Stimulated activated CD4-positive, alpha-beta T cell treated with anti-CD3 and anti-CD28 coated beads, TNF-alpha, amount 100 ng/mL, for 1 hour (primary cell): ENCODE results near the gene FAT2.
"Not testable (repeated sequence)": the region's sequence is repeated elsewhere in the genome, so short reads cannot be mapped to it uniquely, and the experiment has no call there.

Source experiments
- DNase-seq, 3 donors: peaks; one replicate each; pipeline ENCODE4 v3.0.0-alpha.2; 2020; ENCODE audit warnings: low read depth in 3 of 3, low spot score in 1 of 3

The FAT2 gene

DNA sequence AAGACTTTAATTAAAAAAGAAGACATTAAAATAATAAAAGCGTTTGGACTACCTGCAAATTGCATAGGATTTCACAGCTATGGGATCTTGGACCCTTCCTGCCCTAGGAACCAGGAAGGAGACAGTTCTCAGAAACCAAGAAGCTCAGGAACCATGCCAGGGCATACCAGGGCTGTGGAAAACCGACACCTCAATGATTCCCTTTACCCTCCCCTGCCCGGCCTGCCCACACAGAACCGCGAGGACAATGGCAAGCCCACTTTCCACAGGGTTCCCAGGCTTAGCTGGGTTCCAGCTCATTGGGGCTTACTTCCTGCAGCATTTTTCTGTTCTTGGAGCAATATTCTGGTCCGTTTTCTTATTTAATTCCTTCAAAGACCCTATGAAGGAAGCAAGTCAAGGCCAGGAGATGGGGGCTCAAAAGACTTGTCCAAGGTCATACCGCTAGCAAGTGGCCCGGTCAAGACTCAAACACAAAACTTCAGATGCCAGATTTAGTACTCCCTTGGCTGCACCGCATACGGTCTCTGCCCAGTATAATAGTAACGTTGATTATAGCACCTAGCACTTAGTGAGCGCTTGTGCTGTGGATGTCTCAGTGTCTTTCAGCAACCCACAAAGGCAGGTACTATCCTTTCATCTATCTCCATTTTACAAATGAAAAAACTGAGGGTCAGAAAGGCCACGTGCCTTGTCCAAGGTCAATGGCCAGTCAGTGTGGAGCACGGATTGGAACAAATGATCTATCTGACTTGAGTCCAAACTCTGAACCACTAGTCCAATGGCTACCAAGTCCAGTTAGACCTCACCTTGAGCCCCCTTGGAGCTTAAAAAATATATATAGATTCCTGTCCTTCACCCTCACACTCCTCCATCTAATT, 6.8 kb downstream of the FAT2 start:
- DNase-seq, result no peak

DNA sequence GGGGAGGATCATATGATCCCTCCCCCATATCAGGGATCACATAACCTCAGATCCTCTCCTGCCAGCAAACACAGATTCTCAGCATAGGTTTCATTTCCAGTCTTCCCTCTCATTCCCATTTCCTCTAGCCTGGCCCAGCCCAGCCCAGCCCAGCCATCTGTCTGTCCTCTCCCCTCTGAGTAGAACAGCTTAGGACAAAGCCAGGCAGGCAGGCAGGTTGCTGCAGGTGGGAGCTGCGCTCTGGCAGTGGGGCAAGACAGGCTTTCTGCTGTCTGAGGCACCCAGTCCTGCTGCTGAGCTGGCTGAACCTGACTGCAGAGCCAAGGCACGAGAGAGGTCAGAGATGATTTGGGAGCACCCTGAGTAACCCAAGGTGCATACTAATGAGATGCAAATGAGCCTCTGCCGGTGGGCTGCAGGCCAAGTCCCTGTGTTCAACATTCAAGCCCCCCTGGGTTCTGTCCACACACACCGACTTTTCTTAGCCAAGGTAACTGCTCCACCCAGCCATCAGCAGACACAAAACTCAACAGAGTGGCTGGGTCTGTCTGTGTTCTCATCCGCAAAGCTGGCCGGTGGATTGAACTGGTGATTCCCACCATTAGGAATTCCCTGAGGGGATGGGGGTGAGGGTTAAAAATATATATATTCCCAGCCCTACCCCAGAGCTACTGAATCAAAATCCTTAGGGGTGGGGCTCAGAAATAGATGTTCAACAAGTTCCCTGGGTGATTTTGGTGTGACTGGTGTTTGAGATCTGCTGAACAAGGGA, 9.1 kb downstream of the FAT2 start:
- DNase-seq, result no peak

DNA sequence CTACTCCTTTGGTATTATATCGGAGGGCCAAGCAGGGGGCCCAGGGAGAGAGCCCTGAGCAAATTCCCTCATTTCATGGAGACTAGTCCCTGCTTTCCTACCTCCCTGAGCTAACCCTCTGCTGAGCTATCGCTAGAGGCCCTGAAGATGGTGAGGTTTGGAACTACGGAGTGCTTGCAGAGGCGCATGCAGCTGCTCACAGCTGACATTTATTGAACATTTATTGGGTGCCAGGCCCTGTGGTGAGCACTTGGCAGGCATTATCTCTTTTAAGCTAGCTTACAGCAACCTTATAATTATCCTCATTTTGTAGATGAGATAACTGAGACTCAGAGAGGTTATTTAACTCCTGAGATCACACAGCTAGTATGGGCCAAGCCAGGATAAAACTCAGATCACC, 9.8 kb downstream of the FAT2 start:
- no peak for DNase-seq

DNA sequence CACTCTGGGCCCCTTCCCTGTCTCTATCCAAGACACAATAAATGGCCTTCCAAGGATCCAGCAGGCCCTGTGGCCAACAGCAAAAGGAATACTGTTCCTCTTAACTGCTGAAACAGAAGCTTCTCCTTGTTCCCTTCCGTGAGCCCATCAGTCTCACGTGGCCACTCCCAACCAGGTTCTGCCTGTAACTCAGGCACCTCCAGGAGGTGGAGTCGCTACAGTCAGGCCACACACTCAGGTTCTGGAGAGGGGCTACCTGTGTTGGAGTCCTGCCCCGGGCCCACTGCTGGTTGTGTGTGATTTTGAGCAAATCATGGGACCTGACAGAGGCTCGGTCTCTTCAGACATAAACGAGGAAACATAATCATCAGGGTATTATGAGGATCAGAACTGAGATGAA, 10.3 kb downstream of the FAT2 start:
- DNase-seq, result no peak

DNA sequence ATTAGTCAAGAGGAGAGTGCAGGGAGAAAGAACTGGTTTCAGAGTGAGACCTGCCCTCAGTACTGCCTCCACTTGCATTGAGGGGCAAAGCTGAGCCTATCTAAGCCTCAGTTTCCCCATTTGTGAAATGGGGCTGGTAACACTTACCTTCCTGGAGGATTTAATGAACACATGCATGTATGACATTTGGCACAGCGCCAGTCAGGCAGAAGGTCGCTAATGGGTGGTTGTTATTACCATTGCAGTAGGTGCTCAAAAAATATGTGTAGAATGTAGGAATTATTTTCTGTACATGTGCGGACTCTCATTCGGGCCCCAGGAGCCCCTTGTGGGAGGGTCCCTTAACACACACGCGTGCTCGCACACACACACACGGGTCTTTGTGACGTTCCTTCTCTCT, 10.9 kb downstream of the FAT2 start:
- no peak for DNase-seq

DNA sequence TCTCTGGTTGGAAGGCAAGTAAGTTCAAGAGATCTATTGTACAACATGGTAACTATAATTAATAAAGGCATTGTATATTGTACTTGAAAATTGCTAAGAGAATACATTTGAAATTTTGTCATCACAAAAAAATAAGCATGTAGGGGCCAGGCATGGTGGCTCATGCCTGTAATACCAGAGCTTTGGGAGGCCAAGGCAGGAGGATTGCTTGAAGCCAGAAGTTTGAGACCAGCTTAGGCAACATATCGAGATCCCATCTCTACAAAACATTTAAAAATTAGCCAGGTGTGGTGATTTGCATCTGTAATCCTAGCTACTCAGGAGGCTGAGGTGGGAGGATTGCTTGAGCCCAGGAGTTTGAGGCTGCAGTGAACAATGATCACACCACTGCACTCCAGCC, 12.0 kb downstream of the FAT2 start:
- DNase-seq, result not testable (repeated sequence)

DNA sequence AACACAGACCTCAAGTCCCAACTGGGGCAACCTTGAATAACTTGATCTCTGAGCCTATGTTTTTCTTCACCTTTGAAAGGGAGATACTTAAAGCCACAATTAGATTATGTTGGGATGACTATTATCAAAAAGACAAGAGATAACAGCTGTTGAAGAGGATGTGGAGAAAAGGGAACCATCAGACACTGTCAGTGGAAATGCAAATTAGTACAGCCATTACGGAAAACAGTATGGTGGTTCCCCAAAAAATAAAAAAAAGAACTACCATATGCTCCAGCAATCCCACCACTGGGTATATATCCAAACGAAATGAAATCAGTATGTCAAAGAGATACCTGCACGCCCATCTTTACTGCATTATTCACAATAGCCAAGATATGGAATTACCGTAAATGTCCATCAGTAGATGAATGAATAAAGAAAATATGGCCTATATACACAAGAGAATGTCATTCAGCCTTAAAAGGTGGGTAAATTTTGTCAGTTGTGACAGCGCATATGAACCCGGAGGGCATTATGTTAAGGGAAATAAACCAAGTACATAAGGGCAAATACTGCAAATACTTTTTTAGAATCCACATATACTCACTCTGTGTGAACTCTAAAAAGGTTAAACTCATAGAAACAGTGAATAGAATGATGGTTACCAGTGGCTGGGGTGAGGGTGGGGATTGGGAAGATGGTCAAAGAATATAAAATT, 12.7 kb downstream of the FAT2 start:
- no peak for DNase-seq

DNA sequence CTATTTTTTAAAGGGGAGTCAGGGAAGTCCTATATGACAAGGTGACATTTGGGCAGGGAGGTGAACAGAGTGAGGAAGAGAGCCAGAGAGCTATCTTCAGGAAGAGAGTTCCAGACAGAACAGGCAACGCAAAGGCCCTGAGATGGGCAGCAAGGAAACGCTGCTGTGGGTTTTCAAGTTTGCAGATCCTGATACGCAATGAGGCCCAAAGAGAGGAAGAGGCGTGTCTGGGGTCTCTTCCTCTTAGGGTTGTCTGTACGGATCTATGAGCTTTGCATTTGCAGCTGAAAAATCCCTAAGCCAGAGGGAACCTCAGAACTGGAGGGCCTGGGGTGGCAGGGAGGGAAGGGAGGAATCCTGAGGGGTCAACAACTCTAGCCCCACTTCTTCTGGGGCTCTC, 13.6 kb downstream of the FAT2 start:
- no peak for DNase-seq

DNA sequence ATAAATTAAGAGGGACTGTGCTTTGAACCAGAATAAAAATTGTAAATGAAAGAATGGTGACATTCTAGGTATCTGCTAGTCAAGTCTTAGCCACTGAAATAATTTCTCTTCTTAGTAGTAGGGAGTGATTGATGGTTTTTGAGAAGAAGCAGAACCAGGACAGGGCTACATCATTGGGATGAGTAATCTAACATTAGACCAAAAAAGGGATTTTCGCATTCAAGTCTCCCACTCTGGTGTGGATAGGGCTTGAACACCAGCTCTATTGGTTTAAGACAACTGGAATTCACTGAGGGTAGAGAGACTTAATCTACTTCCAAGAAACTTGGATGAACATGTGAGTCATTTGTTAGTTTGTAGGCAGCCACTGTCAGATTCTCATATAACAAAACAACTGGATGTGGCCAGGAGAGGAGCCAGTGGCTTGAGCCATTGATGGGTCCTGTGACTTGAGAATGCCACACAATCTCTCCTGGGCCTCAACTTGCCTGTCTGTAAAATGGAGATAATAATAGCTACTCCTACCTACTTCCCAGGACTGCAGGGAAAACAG, 16.6 kb downstream of the FAT2 start:
- DNase-seq, result no peak

DNA sequence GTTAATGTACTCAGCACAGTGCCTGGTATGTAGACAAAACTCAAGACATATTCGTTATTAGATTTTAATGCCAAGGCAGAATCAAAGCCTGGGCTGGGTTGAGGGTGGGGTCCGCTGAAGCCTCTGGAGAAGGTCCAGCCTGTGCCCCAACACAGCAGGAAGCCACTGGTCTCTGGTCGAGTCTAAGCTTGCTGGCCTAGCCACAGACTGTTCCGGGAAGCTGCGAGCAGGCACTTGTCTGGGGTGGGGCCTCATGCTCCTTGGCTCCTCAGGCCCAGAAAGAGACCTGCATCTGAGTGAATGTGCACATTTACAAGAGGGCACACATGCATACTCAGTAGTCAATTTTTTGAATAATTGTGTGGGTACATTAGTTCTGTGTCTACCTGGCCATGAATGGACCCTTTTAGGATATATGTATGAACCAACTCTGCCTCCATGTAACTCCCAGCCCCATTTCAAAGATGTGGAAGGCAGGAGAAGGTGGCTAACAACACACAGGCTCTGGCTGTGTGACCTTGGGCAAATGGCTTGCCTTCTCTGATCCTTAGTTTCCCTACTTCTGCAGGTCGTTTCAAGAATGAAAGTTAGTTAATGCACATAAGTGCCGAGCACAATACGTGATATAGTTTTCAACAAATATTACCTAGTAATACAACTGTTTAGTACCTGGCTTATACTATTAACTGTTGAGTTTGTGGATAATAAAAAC, 18.3 kb downstream of the FAT2 start:
- DNase-seq, result no peak

DNA sequence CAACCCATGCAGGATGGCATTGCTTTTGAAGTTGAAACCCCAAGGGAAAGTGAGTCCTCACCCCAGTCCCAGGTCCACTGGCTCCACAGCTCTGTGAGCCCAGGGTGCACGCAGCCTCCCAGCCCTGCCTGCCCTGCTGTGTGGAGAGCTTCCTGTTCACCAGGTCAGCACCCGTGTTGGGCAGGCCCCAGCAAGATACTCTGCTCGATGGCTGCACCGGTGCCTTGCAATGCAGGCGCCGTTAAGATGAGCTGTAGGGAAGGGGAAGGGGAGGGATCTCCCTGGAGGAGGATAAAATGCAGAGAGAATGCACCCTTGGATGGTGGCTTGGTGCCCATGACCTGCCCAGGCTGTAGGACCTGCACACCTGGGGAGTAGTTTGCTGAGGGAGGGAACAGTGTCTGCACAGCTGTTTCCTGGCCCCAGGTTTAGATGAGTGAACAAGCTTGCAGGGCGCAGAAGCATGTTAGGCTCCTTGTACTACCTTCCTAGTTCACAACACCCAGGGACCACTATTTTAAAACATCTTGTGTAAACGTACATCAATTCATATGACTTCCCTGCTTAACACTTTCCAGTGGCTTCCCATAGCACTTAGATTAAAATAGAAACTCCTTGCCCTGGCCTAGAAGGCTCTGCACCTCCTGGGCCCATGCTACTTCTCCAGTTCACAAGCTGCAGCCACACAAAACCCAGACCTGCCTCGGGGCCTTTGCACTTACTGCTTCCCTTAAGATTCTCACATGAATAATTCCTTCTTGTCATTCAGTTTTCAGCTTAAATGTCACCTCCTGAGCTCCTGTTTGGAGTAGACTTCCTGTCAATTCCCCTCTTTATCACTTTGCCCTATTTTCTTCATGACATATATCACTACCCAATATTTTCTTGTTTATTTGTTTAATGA, 19.6 kb downstream of the FAT2 start:
- DNase-seq, result no peak

DNA sequence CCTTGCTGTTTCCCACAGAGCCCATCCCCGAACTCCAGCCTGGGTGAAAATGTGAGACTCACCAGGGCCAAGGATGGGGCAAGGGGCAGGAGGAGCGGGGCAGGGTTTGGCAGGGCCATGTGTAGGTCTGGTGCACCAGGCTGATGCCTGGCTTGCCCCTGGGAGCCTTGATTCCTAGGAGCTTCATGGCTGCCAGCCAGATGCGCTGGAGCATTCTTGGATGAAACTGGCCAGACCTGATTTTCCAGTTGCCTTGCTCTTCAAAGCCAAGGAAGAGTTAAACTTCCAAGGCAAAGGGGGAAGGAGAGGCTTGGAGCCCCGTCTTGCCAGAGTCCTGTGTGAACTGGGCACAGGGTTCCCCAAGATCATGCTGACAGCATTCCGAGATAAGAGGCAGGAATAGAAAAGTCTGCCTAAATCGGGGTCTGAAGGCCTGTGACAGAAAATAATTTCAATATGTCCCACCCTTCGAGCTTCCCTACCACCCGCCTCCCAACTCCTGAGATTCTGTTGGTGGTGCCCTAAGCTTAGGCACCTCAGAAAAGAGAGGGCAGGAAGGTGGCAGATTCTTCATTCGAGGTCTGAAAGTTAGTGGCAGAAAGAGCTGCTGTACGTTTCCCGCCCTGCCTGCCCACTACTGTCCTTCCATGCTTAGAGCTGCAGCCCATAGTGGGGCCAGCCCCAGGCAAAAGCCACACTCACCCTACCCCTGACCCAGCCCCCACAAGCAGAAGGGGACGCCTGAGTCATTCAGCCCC, 20.4 kb downstream of the FAT2 start:
- DNase-seq, result no peak

DNA sequence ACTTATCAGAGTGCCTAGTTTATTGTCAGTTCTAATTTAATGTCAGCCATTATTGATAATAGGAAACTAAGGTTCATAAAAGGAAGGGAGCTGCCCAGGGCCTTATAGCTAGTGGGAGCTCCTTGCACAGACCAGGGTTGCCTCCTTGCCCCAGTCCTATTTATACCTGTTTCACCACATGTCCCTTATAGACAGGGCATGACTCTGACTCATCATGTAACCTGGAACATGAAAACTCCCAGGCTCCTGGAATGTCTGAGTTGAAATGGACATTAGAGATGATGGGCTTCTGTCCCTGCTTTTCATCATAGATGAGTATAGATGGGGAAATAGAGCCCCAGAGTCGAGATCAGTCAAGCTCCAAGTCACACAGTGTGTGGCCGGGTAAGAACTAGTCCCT, 21.1 kb downstream of the FAT2 start:
- DNase-seq, result no peak

DNA sequence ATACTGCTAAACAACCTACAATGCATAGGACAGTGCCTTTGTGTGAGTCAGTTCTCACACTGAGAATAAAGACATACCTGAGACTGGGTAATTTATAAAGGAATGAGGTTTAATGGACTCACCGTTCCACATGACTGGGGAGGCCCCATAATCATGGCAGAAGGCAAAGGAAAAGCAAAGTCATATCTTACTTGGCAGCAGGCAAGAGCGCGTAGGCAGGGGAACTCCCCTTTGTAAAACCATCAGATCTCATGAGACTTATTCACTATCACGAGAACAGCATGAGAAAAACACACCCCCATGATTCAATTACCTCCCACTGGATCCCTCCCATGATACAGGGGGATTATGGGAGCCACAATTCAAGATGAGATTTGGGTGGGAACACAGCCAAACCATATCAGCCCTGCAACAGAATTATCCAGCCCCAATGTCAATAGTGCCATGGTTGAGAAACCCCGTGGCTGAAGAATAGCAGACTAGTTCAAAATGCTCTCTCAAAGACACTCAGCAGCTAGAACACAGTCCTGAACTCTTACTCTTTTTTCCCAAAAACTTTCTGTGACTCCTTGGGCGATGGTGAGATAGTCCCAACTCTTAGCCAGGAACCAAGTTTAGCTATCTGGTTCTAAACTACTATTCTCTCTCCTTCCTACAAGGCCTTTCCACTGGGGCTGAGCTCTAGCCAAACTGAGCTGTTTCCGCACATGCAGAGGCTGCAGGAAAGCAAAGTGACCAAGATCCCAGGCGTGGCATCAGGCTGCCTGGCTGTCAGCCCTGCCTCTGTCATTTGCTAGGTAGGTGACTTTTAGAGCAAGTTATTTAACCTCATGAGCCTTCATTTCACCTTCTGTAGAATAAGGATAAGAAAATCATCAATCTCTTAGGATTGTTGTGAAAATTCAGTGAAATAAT, 21.7 kb downstream of the FAT2 start:
- DNase-seq, result no peak

DNA sequence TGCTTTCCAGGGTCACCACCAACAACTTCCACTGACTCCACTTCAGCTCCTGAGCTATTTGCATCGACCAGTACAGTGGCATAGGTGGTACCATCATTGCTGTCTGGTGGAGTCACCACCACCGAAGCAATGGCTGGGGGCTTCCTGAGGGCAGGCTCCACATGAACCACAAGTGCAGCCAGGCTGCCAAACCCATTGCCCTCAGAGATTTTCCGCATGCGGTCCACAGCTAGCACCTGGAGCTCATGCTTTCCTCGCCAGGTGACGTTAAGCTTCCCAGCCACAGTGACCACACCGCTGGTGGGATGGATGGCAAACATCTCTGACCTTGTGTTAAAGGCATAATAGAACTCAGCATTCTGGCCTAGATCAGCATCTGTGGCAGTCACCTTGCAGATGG, 23.1 kb downstream of the FAT2 start:
- DNase-seq, result no peak

DNA sequence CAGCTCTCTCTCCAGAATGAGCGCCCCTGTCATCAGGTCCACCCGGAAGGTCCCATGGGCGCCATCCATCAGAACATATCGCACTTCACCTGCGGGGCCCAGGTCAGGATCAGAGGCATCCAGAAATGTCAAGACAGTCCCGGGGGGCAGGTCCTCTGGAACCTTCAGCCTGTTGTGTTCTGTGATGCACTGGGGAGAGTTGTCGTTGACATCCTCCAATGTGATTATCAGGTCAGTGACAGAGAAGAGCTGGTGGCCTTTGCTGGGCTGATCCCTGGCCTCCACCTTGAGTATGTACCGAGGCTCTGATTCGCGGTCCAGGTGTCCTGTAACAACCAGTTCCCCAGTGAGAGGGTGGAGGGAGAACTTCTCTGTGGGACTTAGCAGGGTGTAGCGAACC, 25.2 kb downstream of the FAT2 start:
- no peak for DNase-seq

DNA sequence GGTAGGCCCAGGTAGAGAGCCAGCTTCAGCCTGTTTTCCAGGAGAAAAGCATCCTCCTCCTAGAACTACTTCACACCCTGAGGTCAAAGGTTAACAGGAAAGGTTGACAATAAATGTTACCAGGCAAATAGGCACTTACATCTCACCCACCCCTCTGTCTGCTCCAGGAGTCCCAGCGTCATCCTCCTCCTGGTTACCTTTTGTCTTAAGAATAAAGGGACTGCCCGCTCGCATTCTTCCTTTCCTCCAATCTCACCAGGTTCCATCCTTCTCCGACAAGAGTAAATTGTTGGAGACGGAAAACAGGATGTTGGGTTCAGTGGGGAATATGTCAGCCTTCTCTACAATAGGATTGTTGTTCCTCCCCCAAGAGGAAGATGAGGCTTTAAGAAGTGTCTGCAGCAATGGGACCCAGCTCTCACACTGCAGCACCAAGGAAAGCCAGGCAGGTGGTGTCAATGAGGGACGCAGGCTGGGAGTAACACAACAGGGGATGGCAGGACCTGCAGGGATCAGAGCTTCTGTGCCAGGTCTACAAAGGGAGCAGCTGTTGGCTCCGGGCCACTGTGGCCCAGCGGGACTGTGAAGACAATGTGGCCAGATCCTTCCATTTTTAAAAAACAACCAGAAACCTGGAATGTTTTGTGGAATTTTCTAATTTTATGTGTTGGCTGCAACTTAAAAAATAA, 29.0 kb downstream of the FAT2 start:
- DNase-seq, result no peak

DNA sequence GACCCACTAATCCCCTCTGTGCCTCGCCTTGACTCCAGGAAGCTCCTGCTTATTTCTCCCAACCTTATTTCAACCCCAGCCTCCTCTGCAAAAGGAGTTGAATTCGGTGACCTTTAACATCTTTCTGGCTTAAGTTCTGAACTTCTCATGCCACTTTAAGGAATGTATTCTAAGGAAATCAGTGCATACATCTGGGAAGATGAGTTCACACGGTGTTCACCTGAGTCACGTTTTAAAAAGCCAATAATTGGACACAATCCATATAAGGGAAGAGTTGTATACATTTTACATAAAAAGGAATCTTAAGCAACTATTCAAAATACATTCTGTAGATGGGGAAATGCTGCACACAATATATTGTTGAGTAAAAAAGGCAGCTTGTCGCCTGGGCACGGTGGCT, 33.2 kb downstream of the FAT2 start:
- no peak for DNase-seq
